OCI-LY3 (cell line): Measurements from ENCODE around the gene STK39.

Experiments used
- EZH2phosphoT487 ChIP-seq: fragments of 200-600 bp; shearing (Covaris generic); IDR thresholded peaks from 2 replicates; pipeline ENCODE4 v1.6.1; 2018; ENCODE audit warnings: antibody characterized with exemption, mixed run types, low read depth
- TF ChIP-seq, protein P1 (sequence below): fragments of 200-600, 300-600 bp; sonication (generic); IDR thresholded peaks from 2 replicates; pipeline ENCODE4 v1.5.1; 2014; ENCODE audit warnings: antibody characterized with exemption, low read length, low read depth

DNA sequence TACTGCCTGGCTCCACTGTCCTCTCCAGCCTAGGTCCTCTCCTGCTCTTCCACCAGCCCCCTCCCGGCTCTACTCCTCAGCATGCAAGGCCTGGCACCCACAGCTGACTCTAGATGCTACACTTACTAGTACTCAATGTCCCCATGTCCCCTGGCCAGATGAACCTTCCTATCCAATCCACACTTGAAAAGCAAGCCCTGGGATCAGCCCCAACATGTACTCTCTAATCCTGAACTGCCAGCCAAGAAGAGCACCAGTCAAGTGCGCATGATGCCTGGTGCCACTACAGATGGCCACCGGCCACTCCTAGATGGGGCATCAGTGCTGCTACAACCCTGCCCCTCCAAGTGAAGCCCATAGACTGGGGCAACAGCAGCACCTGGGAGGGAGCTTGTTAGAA, 168.2 kb downstream of the STK39 start:
- TF ChIP-seq, protein P1, sequence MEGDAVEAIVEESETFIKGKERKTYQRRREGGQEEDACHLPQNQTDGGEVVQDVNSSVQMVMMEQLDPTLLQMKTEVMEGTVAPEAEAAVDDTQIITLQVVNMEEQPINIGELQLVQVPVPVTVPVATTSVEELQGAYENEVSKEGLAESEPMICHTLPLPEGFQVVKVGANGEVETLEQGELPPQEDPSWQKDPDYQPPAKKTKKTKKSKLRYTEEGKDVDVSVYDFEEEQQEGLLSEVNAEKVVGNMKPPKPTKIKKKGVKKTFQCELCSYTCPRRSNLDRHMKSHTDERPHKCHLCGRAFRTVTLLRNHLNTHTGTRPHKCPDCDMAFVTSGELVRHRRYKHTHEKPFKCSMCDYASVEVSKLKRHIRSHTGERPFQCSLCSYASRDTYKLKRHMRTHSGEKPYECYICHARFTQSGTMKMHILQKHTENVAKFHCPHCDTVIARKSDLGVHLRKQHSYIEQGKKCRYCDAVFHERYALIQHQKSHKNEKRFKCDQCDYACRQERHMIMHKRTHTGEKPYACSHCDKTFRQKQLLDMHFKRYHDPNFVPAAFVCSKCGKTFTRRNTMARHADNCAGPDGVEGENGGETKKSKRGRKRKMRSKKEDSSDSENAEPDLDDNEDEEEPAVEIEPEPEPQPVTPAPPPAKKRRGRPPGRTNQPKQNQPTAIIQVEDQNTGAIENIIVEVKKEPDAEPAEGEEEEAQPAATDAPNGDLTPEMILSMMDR = no peak
- no peak for TF ChIP-seq EZH2phosphoT487
